DOHH2 (cell line): ENCODE measurements around the gene CAPN14.

Source experiments
- CTCF ChIP-seq: fragments of 200-600 bp; sonication (generic); IDR thresholded peaks from one replicate; pipeline ENCODE4 v1.5.1; 2014; ENCODE audit warnings: antibody characterized with exemption, mild to moderate bottlenecking, low read depth, low read length; ENCODE audit not compliant: poor library complexity, severe bottlenecking
- EZH2phosphoT487 ChIP-seq: fragments of 200-600 bp; sonication (generic); IDR thresholded peaks from 2 replicates; pipeline ENCODE4 v1.6.1; 2017; ENCODE audit warnings: borderline replicate concordance, mild to moderate bottlenecking, antibody characterized with exemption, low read length, moderate library complexity, mixed read lengths

GRCh38 chr2:31226266-31226665, 9.0 kb upstream of the CAPN14 start:
- TF ChIP-seq CTCF (no peak), EZH2phosphoT487 (no peak)
